Gastrocnemius medialis (tissue), 4 donors: ENCODE data around the gene FRAS1. TPM values are rescaled to one million over a fixed set of nuclear protein-coding genes. Genes with fewer than 3 reads are reported as not detected.

ENCODE experiments used
- ATAC-seq, 2 donors: fragments of 150-250 bp; one replicate each; pipeline ENCODE4 v1.9.1; 2016
- DNase-seq, 2 donors: peaks; one replicate each; pipeline ENCODE4 v3.0.0-alpha.2; 2019
- H3K27ac ChIP-seq, 4 donors: fragments of 200-600 bp; sonication (generic); 1 replicate in 1 of 4; 2 replicates in 3 of 4; pipeline ENCODE4 v1.5.1; 2016 to 2018; ENCODE audit warnings: mild to moderate bottlenecking in 2 of 4, moderate library complexity in 1 of 4
- H3K27me3 ChIP-seq, 3 donors: fragments of 200-600 bp; sonication (generic) in 2 of 3; 1 replicate in 1 of 3; 2 replicates in 2 of 3; pipeline versions ENCODE4 v1.5.1 to v1.6.0; 2016 to 2019; ENCODE audit warnings: mild to moderate bottlenecking in 1 of 3, moderate library complexity in 1 of 3
- H3K36me3 ChIP-seq, 2 donors: fragments of 200-600 bp; sonication (generic) in 1 of 2; one replicate each; pipeline ENCODE4 v1.5.1; 2017 to 2018
- H3K4me1 ChIP-seq, 2 donors: fragments of 200-600 bp; sonication (generic) in 1 of 2; one replicate each; pipeline ENCODE4 v1.5.1; 2016 to 2017; ENCODE audit warnings: mild to moderate bottlenecking in 2 of 2
- H3K4me3 ChIP-seq, 4 donors: fragments of 200-600 bp; sonication (generic) in 3 of 4; 1 replicate in 1 of 4; 2 replicates in 3 of 4; pipeline ENCODE4 v1.5.1; 2016 to 2019; ENCODE audit warnings: mild to moderate bottlenecking in 2 of 4
- H3K9me3 ChIP-seq, 3 donors: fragments of 200-600 bp; sonication (generic) in 2 of 3; 1 replicate in 1 of 3; 2 replicates in 2 of 3; pipeline ENCODE4 v1.5.1; 2016 to 2019
- CTCF ChIP-seq, 5 experiments: fragments of 450-650 bp in 3 of 5; fragments of 200-600 bp in 2 of 5; sonication (generic) in 2 of 5; IDR thresholded peaks in 4 of 5; conservative IDR thresholded peaks in 1 of 5; 1 replicate in 4 of 5; 2 replicates in 1 of 5; pipeline ENCODE4 v1.5.1; 2016 to 2019; ENCODE audit warnings: antibody characterized with exemption in 5 of 5, mild to moderate bottlenecking in 3 of 5, moderate library complexity in 3 of 5
- POLR2A ChIP-seq, 2 donors: fragments of 450-650 bp; IDR thresholded peaks; one replicate each; pipeline ENCODE4 v1.6.1; 2017; ENCODE audit warnings: antibody characterized with exemption in 2 of 2, mild to moderate bottlenecking in 2 of 2, moderate library complexity in 2 of 2
- in situ Hi-C, 4 donors: fragments of 200-750 bp; cut with MboI; loops; one replicate each; pipeline versions ENCODE4 v1.15.0 to v1.8.0; 2017; ENCODE audit warnings: low sequenced_read_pairs in 4 of 4
- intact Hi-C: fragments of 100-400 bp; cut with DNase I; formaldehyde crosslinking; loops from one replicate; pipeline ENCODE4 v1.15.1; 2023; ENCODE audit warnings: low total_unique reads
- total RNA-seq, 4 donors: library from RNA; depleted of rRNA; stranded (reverse); fragments of >200 nt; gene quantifications; one replicate each; pipeline versions ENCODE4 v1.1.0 to v1.2.3, GENCODE V29; 2016

FRAS1 gene
- total RNA-seq, 4 donors from 2014 or later: 0.39 to 0.64 (median 0.46) TPM

DNA sequence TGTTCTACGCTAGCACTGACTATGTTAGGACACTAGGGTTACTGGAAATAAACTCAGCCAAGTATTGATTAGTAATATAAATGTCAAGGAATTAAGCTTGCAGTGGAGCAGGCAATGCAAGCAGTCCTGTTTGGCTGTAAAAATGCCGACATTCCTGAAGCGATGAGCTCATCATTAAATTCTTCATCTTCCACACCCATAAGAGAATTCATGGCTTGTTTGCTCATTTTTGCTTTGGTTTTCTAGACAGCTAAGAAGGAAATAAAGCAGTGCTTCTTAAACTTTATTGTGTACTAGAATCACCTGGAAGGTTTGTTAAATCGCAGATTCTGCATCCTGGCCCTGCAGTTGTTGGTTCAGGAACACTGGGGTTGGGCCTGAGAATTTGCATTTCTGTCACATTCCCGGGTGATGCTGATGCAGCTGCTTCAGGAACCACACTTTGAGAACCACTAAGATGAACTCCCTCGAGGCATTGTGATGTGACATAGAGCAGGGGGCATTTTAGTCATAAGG lies 512.2 kb downstream of the FRAS1 start:
- intact Hi-C loops (no loop called here), in situ Hi-C loops (no loop called here)
- TF ChIP-seq POLR2A (IDR thresholded peaks at IDR 0.05) (no peak), CTCF (IDR thresholded peaks at IDR 0.05 in 4 of 5, conservative IDR thresholded peaks at IDR 0.05 in 1 of 5) (no peak)
- DNase-seq (no peak), ATAC-seq (peak; percentile 58 to 61)
- Histone ChIP-seq H3K4me3 (no peak overlapping the region), H3K27me3 (no peaks in the 10 kb centered on the region), H3K36me3 (no peaks in the 10 kb centered on the region), H3K9me3 (no peaks in the 10 kb centered on the region), H3K27ac (peak overlapping the region; percentile 21 to 39 (median 30)), H3K4me1 (no peaks in the 10 kb centered on the region)

DNA sequence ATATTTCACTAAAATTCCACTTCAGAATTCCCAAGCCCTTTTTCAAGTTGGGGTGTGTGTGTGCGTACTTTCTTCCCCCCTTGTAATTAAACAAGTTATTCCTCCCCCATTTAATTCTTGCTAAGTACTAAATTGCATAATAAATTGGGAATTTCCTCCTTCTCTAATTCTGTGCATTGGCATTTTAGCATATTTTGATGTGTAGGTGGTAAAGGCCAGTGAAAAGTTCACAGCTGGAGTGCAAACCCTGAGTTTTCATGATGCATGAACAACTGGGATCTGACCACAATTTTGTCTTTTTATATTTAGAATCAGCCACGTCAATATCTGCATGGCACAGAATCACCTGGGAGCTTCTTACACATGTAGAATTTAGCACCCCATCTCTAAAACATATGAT lies 513.0 kb downstream of the FRAS1 start:
- intact Hi-C loops (no loop called here), in situ Hi-C loops (no loop called here)
- H3K27ac ChIP-seq: peak overlapping the region in 1 of 4 donors; percentile 30
- H3K27me3 ChIP-seq: no peaks in the 10 kb centered on the region
- H3K4me1 ChIP-seq: no peaks in the 10 kb centered on the region
- ATAC-seq (no peak), DNase-seq (no peak)
- no peaks in the 10 kb centered on the region for H3K36me3 ChIP-seq
- no peak for TF ChIP-seq CTCF (IDR thresholded peaks at IDR 0.05 in 4 of 5, conservative IDR thresholded peaks at IDR 0.05 in 1 of 5)
- no peak for TF ChIP-seq POLR2A (IDR thresholded peaks at IDR 0.05)
- no peak overlapping the region for H3K4me3 ChIP-seq
- no peaks in the 10 kb centered on the region for H3K9me3 ChIP-seq

GRCh38 chr4:78571804-78572203 lies 514.7 kb downstream of the FRAS1 start:
- TF ChIP-seq POLR2A (IDR thresholded peaks at IDR 0.05): no peak
- no peak for TF ChIP-seq CTCF (IDR thresholded peaks at IDR 0.05 in 4 of 5, conservative IDR thresholded peaks at IDR 0.05 in 1 of 5)
- H3K9me3 ChIP-seq: no peaks in the 10 kb centered on the region
- DNase-seq (no peak), ATAC-seq (no peak)
- H3K27me3 ChIP-seq: no peaks in the 10 kb centered on the region
- no peaks in the 10 kb centered on the region for H3K4me1 ChIP-seq
- H3K4me3 ChIP-seq: no peak overlapping the region
- H3K36me3 ChIP-seq: no peaks in the 10 kb centered on the region
- in situ Hi-C loops (no loop called here), intact Hi-C loops (no loop called here)
- H3K27ac ChIP-seq: no peak overlapping the region

- Histone ChIP-seq H3K27me3 (no peaks in the 10 kb centered on the region), H3K4me1 (no peaks in the 10 kb centered on the region), H3K27ac (no peak overlapping the region), H3K9me3 (no peaks in the 10 kb centered on the region), H3K36me3 (peaks cover 0 to 6% of the 10 kb centered on the region in 2 donors), H3K4me3 (no peak overlapping the region)
- intact Hi-C loops: no loop called here
- DNase-seq (no peak), ATAC-seq (no peak)
- in situ Hi-C loops: no loop called here
- TF ChIP-seq CTCF (IDR thresholded peaks at IDR 0.05 in 4 of 5, conservative IDR thresholded peaks at IDR 0.05 in 1 of 5) (no peak), POLR2A (IDR thresholded peaks at IDR 0.05) (no peak)
Observed at GRCh38 chr4:78578674-78579425, 521.7 kb downstream of the FRAS1 start.
